Panc1 (cell line): Measurements from ENCODE around the gene LIMA1. TPM values are rescaled to one million over a fixed set of nuclear protein-coding genes. Genes with fewer than 3 reads are reported as not detected.

Experiments used
- ATAC-seq: fragments of 200-7000 bp; cut with Tn5 transposase; 2 replicates; pipeline ENCODE4 v1.9.1; 2020; ENCODE audit warnings: mild to moderate bottlenecking, moderate library complexity
- BruUV-seq: library from RNA; stranded (reverse); fragments of 400-500 nt; replicated peaks from 2 replicates; lab custom pipeline; 2021; lab: Mats Ljungman, UMichigan
- CTCF ChIA-PET: fragments of 300-600 bp; sonication (Branson Sonifier 250); formaldehyde crosslinking; loops from one replicate; lab custom pipeline; 2022; ENCODE audit warnings: antibody characterized with exemption; lab: Charles Lee
- POLR2A ChIA-PET: fragments of 300-600 bp; sonication (Branson Sonifier 250); formaldehyde crosslinking; loops from one replicate; lab custom pipeline; 2022; ENCODE audit warnings: antibody characterized with exemption; lab: Charles Lee
- DNase-seq: peaks from one replicate; pipeline ENCODE4 v3.0.0-alpha.2; 2010; ENCODE audit warnings: low read depth, low spot score
- H3K27ac ChIP-seq: 2 replicates; pipeline ENCODE4 v1.5.1; 2011; ENCODE audit warnings: mild to moderate bottlenecking, low read length, inconsistent platforms
- H3K27me3 ChIP-seq: fragments of 200-500 bp; sonication (Bioruptor generic); 2 replicates; pipeline ENCODE4 v1.6.0; 2014; ENCODE audit warnings: low read length, inconsistent platforms; ENCODE audit not compliant: control insufficient read depth, insufficient read depth
- H3K36me3 ChIP-seq: fragments of 200-500 bp; sonication (Bioruptor generic); 2 replicates; pipeline ENCODE4 v1.5.1; 2014; ENCODE audit warnings: inconsistent platforms, mild to moderate bottlenecking, low read length, moderate library complexity; ENCODE audit not compliant: control insufficient read depth, insufficient read depth
- H3K4me1 ChIP-seq: 2 replicates; pipeline ENCODE4 v1.5.1; 2011; ENCODE audit warnings: inconsistent platforms, mild to moderate bottlenecking, low read length, moderate library complexity; ENCODE audit not compliant: control insufficient read depth, insufficient read depth
- H3K4me3 ChIP-seq, 2 experiments: 2 replicates each; pipeline ENCODE4 v1.5.1; 2011 to 2012; ENCODE audit warnings: low read depth in 2 of 2, low read length in 2 of 2, mild to moderate bottlenecking in 2 of 2, inconsistent platforms in 1 of 2, moderate library complexity in 1 of 2
- H3K9me3 ChIP-seq: fragments of 200-500 bp; sonication (Bioruptor generic); 2 replicates; pipeline ENCODE4 v1.5.1; 2014; ENCODE audit warnings: low read depth, mild to moderate bottlenecking, inconsistent platforms, low read length, moderate library complexity; ENCODE audit not compliant: control insufficient read depth, insufficient read depth
- POLR2AphosphoS5 ChIP-seq: IDR thresholded peaks from 2 replicates; pipeline ENCODE4 v1.6.1; 2012; ENCODE audit warnings: mild to moderate bottlenecking, low read depth, low read length, moderate library complexity
- SIN3A ChIP-seq: IDR thresholded peaks from 2 replicates; pipeline ENCODE4 v1.6.1; 2012; ENCODE audit warnings: low read depth, mild to moderate bottlenecking, low read length, moderate library complexity, borderline replicate concordance; ENCODE audit not compliant: insufficient read depth
- TCF7L2 ChIP-seq: IDR thresholded peaks from 2 replicates; pipeline ENCODE4 v1.6.1; 2011; ENCODE audit warnings: mild to moderate bottlenecking, low read depth, low read length, inconsistent platforms
- in situ Hi-C: cut with HindIII; loops from 2 replicates; pipeline ENCODE4 v1.10.0; 2016; ENCODE audit warnings: low sequenced_read_pairs, low pct_unique_long_range_greater_than_20kb
- intact Hi-C: fragments of 100-400 bp; cut with micrococcal nuclease; formaldehyde crosslinking; loops from one replicate; pipeline ENCODE4 v1.10.0; 2022; ENCODE audit not compliant: unreplicated experiment
- total RNA-seq: library from RNA; stranded (reverse); gene quantifications from one replicate; pipeline ENCODE4 v1.2.1, GENCODE V29; 2021; ENCODE audit not compliant: unreplicated experiment
- TF ChIP-seq, protein P1 (sequence below): fragments of 450-650 bp; IDR thresholded peaks from 2 replicates; pipeline ENCODE4 v1.5.1; 2017; ENCODE audit warnings: mild to moderate bottlenecking
- TF ChIP-seq, protein P2 (sequence below), 2 experiments: IDR thresholded peaks; 2 replicates each; pipeline ENCODE4 v1.6.1; 2011 to 2012; ENCODE audit warnings: low read depth in 2 of 2, control low read depth in 1 of 2, low read length in 1 of 2, mild to moderate bottlenecking in 1 of 2, moderate library complexity in 1 of 2; ENCODE audit not compliant: insufficient read depth in 1 of 2

LIMA1 gene
- total RNA-seq, 1 experiment from 2014 or later: 155 TPM

DNA sequence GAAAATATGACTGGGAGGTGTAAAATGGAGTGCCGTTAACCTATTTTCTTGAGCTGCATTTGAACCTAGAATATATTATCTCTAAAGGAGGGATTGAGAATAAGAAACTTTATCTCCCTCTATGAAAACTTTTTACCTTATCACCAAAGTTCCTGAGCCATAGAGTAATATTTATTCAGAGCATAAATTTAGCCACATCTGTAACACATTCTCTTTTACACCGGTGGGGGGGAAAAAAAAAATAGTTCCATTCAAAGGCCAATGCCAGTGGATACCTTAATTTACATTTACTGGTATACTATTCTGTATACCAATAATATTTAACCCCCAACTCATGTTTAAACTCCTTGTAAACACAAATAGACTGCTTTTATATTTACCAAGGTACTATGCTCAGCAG is 137.9 kb downstream of the LIMA1 start:
- in situ Hi-C loops (no loop called here), intact Hi-C loops (no loop called here)
- Histone ChIP-seq H3K9me3 (no peaks in the 10 kb centered on the region), H3K4me1 (peaks cover 4% of the 10 kb centered on the region; the same call in 1 of the 2 replicates), H3K27me3 (no peaks in the 10 kb centered on the region), H3K36me3 (no peaks in the 10 kb centered on the region), H3K4me3 (no peak overlapping the region), H3K27ac (no peak overlapping the region)
- ChIA-PET POLR2A (interaction anchor here (0.6 kb wide), 1 partner anchor 75 kb away, joined by 3 read pairs; no protein-coding TSS in a partner anchor), CTCF (no interaction called here)
- no peak for TF ChIP-seq SIN3A
- TF ChIP-seq, protein P1, sequence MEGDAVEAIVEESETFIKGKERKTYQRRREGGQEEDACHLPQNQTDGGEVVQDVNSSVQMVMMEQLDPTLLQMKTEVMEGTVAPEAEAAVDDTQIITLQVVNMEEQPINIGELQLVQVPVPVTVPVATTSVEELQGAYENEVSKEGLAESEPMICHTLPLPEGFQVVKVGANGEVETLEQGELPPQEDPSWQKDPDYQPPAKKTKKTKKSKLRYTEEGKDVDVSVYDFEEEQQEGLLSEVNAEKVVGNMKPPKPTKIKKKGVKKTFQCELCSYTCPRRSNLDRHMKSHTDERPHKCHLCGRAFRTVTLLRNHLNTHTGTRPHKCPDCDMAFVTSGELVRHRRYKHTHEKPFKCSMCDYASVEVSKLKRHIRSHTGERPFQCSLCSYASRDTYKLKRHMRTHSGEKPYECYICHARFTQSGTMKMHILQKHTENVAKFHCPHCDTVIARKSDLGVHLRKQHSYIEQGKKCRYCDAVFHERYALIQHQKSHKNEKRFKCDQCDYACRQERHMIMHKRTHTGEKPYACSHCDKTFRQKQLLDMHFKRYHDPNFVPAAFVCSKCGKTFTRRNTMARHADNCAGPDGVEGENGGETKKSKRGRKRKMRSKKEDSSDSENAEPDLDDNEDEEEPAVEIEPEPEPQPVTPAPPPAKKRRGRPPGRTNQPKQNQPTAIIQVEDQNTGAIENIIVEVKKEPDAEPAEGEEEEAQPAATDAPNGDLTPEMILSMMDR: no peak
- no peak for TF ChIP-seq TCF7L2
- TF ChIP-seq, protein P2, sequence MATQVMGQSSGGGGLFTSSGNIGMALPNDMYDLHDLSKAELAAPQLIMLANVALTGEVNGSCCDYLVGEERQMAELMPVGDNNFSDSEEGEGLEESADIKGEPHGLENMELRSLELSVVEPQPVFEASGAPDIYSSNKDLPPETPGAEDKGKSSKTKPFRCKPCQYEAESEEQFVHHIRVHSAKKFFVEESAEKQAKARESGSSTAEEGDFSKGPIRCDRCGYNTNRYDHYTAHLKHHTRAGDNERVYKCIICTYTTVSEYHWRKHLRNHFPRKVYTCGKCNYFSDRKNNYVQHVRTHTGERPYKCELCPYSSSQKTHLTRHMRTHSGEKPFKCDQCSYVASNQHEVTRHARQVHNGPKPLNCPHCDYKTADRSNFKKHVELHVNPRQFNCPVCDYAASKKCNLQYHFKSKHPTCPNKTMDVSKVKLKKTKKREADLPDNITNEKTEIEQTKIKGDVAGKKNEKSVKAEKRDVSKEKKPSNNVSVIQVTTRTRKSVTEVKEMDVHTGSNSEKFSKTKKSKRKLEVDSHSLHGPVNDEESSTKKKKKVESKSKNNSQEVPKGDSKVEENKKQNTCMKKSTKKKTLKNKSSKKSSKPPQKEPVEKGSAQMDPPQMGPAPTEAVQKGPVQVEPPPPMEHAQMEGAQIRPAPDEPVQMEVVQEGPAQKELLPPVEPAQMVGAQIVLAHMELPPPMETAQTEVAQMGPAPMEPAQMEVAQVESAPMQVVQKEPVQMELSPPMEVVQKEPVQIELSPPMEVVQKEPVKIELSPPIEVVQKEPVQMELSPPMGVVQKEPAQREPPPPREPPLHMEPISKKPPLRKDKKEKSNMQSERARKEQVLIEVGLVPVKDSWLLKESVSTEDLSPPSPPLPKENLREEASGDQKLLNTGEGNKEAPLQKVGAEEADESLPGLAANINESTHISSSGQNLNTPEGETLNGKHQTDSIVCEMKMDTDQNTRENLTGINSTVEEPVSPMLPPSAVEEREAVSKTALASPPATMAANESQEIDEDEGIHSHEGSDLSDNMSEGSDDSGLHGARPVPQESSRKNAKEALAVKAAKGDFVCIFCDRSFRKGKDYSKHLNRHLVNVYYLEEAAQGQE (IDR thresholded peaks at IDR 0.05; ENCODE audit: insufficient read depth in 1 of 2, low read depth in 2 of 2, low read length in 1 of 2): no peak
- TF ChIP-seq POLR2AphosphoS5: no peak
- BruUV-seq: no TSS peak
- DNase-seq: no peak
- ATAC-seq: no peak

DNA sequence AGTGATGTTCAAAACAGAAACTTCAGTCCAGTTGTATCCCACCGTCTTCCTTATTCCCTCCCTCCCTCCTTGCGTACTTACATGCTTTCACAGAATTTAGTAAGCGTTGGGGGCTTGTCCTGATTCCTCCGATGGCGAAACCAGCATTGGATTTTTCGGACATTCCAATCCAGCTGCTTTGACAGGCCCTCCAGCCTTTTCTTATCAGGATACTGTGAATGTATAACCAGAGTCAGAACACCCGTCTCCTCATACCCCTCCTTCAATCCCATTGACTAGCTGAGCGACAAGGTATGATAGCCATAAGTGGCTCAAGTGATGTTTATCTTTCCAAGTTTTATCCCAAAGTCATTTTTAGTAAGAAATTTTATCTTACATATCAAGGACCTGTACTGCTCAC is 140.3 kb downstream of the LIMA1 start:
- peaks cover 4% of the 10 kb centered on the region; the same call in 1 of the 2 replicates for H3K4me1 ChIP-seq
- intact Hi-C loops (no loop called here), in situ Hi-C loops (no loop called here)
- no peak for TF ChIP-seq TCF7L2
- no peak for TF ChIP-seq SIN3A
- TF ChIP-seq, protein P1: no peak
- no peak for TF ChIP-seq POLR2AphosphoS5
- TF ChIP-seq, protein P2 (IDR thresholded peaks at IDR 0.05; ENCODE audit: insufficient read depth in 1 of 2, low read depth in 2 of 2, low read length in 1 of 2): no peak
- no peaks in the 10 kb centered on the region for H3K27me3 ChIP-seq
- BruUV-seq: no TSS peak
- H3K27ac ChIP-seq: no peak overlapping the region
- no peaks in the 10 kb centered on the region; the same call in 1 of the 2 replicates for H3K36me3 ChIP-seq
- no peaks in the 10 kb centered on the region for H3K9me3 ChIP-seq
- no peak overlapping the region for H3K4me3 ChIP-seq
- CTCF ChIA-PET: no interaction called here
- no peak for DNase-seq
- ATAC-seq: no peak
- POLR2A ChIA-PET: interaction anchor here (0.6 to 0.7 kb wide), 2 partner anchors 14 to 20 kb away, joined by 5 to 8 read pairs; no protein-coding TSS in a partner anchor
